ENCODE data around the gene CGAS.

- TF ChIP-seq, protein P1, sequence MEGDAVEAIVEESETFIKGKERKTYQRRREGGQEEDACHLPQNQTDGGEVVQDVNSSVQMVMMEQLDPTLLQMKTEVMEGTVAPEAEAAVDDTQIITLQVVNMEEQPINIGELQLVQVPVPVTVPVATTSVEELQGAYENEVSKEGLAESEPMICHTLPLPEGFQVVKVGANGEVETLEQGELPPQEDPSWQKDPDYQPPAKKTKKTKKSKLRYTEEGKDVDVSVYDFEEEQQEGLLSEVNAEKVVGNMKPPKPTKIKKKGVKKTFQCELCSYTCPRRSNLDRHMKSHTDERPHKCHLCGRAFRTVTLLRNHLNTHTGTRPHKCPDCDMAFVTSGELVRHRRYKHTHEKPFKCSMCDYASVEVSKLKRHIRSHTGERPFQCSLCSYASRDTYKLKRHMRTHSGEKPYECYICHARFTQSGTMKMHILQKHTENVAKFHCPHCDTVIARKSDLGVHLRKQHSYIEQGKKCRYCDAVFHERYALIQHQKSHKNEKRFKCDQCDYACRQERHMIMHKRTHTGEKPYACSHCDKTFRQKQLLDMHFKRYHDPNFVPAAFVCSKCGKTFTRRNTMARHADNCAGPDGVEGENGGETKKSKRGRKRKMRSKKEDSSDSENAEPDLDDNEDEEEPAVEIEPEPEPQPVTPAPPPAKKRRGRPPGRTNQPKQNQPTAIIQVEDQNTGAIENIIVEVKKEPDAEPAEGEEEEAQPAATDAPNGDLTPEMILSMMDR (IDR thresholded peaks at IDR 0.05; ENCODE audit: borderline replicate concordance, extremely low read depth, low read length, poor library complexity, severe bottlenecking), result no peak
- TF ChIP-seq EZH2 (IDR thresholded peaks at IDR 0.05; ENCODE audit: borderline replicate concordance, low read depth, low read length, severe bottlenecking), result no peak
Observed at GRCh38 chr6:73391675-73392074, 60.4 kb downstream of the CGAS start.

Data from DND-41 (cell line).